GM18867 (cell line): ENCODE measurements around the gene TMC6.
"Not testable (repeated sequence)": the region's sequence is repeated elsewhere in the genome, so short reads cannot be mapped to it uniquely, and the experiment has no call there.

ENCODE experiments used
- ATAC-seq: cut with Tn5 transposase; IDR thresholded peaks from one replicate; pipeline ENCODE4 v1.9.1; 2021; ENCODE audit warnings: mild to moderate bottlenecking, moderate library complexity; ENCODE audit not compliant: unreplicated experiment

Gene TMC6

DNA sequence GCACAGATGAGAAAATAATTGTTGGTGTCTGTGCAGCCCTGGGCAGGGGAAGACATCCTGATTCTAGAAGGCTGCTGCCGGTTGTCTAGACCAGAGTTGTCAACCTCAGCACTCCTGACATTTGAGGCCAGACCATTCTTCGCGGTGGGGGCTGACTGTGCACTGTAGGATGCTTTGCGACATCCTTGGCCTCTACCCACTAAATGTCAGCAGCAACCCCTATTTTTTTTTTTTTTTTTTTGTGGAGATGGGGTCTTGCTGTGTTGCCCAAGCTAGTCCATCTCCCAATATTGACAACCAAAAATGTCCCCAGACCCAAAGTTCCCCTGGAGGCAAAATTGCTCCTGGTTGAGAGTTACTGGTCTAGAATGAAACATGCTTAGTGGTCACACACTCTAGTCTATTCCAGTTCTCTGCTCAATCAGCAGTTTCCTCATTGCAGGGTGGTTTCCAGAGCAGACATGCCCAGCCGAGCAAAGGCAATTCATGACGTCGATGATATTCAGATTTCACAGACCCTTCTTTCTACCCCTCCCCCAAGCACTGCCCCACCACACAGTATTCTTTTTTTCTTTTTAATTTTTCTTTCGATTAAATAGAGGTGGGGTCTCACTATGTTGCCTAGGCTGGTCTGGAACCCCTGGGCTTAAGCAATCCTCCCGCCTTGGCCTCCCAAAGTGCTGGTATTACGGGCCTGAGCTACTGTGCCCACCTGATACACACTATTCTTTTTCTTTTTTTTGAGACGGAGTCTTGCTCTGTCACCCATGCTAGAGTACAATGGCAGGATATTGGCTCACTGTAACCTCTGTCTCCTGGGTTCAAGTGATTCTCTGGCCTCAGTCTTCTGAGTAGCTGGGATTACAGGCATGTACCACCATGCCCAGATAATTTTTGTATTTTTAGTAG, 26.6 kb upstream of the TMC6 start:
- peak; percentile 63 for ATAC-seq

- ATAC-seq: no peak
Observed at GRCh38 chr17:78151514-78152008, 23.0 kb upstream of the TMC6 start.

DNA sequence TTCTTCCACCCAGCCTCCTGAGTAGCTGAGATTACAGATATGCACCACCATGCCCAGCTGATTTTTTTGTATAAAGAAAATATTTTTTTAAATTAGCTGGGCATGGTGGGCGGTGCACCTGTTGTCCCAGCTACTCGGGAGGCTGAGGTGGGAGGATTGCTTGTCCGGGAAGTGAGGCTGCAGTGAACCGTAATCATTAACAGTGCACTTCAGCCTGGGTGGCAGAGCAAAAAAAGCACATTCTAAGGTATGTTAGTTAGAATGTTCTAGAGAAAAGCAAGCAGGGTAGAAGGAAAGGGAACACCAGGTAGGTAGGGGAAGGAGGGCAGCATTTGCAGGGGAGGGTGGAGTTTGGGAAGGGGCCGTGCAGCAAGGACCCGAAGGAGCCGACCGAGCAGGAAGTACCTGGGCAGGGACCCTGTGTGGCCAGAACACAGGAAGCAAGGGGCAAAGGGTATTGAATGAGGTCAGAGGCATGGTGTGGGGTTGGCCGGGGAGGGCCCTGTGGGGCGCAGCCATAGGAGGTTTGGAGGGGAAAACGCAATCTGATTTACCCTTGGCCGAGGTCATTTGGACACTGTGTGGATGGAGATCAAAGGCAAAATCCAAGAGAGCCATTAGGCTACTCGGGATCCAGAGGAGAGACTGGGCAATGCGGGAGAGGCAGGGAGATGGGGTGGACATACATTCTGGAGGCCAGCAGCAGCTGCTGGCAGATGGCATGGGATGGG, 19.9 kb upstream of the TMC6 start:
- no peak for ATAC-seq

DNA sequence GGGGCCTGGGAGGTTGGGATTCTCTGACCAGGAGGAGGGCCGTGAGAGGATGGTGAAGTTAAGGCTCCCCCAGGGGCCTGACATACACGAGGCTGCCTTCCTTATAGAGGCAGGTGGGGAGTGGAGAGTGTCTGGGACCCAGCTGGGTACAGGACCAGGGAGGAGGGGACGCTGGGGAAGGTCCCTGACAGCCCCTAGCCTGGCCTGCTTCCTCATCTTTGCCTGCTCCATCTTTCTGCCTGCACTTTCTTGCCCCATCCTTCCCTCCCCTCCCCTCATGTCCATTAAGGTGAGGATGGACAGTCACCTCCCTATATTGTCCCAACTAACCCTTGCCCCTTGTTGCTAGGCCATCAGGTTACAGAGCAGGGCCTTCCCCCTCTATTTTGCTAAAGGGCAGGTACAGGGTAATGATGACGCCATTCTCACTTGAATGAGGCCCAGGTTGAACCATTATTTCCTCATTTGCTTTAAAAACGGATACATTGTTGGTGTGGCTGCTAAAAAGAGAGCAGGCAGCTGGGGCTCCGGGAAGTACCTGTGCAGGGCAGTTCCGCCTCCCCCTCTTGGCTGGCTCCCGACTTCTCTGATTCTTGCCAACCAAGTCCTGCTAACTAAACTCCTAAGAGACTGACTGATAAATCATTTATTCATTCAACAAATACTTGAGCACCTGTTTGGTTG, 18.9 kb upstream of the TMC6 start:
- ATAC-seq: peak; percentile 49

- no peak for ATAC-seq
Observed at GRCh38 chr17:78146881-78147280, 18.3 kb upstream of the TMC6 start.

DNA sequence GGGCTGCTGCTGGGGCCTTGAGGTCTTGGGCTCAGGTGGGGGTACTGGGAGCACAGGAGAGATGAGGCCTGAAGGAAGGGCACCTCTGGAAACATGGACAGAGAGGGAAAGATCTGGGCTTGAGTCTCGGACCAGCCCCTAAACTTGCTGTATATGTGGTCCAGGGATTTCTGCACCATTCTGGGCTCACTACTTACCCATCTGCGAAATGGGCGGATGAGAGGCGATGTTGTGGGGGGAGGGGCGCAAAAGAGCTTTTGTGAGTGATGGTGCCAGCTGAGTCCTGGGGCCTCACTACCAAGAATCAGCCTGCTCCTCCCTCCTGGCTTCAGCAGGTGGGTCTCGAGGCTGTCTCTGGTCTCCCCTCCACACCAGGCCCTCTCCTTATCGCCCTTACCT, 17.9 kb upstream of the TMC6 start:
- no peak for ATAC-seq

GRCh38 chr17:78144736-78145641, 16.4 kb upstream of the TMC6 start:
- ATAC-seq: no peak

DNA sequence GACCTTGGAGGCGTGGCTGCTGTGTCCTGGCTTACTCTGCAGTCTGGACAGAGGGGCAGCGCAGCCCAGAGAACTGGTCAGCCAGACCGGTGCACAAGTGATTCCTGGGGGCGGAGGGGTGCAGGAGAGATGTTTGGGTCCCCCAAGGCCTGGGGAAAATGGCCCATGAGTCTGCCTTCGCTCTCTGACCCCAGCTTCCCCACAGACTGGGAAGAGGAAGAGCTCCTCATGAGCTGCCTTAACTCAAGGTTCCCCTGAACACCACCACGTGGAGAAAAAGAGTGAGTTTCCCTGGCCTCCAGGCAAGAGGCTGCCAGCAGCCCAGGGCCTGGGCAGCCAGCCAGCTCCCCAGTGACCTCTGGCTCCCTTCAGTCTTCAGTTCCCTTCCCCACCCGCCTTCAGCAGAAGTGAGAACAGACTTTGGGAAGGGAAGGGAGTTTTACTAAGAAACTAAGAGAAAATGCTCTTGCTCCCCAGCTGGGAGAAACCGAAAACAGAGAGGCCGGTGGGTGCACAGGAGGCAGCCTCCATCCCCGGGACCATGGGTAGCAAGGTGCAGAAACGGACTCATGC, 15.7 kb upstream of the TMC6 start:
- ATAC-seq: no peak

- no peak for ATAC-seq
Observed at GRCh38 chr17:78143214-78144146, 14.9 kb upstream of the TMC6 start.

DNA sequence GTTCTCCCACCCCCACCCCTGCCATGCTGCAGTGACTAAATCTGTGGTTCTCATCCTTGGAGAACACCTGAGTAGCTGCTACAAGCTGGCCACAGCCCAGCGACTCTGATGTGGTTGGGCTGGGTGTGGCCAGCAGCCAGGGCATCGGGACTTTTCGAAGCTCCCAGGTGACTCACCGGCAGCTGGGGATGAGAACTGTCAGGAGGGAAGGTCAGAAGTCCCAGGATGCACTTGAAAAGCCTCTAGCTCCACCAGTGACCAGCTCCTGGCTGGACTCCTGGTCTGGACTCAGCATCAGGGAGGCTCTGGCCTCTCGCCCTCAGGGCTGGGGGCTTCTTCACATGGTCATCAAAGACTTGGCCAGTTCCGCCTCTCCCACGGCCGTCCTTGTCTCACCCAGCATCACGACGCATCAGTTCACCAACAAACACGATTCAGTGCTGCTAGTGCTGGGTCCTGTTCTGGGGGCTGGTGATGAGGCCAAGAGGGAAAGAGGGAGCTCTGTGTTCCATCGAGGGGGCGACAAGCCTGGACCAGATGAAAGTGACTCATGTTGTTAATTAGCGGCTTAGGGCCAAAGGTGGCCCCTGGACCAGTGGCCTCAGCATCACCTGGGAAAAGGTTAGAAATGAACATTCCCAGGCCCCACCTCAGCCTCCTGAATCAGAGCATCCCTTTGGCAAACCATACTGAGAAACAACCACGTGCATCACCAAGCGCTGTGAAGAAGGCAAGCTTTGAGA, 13.7 kb upstream of the TMC6 start:
- no peak for ATAC-seq

GRCh38 chr17:78141437-78142118, 13.0 kb upstream of the TMC6 start:
- ATAC-seq: no peak

DNA sequence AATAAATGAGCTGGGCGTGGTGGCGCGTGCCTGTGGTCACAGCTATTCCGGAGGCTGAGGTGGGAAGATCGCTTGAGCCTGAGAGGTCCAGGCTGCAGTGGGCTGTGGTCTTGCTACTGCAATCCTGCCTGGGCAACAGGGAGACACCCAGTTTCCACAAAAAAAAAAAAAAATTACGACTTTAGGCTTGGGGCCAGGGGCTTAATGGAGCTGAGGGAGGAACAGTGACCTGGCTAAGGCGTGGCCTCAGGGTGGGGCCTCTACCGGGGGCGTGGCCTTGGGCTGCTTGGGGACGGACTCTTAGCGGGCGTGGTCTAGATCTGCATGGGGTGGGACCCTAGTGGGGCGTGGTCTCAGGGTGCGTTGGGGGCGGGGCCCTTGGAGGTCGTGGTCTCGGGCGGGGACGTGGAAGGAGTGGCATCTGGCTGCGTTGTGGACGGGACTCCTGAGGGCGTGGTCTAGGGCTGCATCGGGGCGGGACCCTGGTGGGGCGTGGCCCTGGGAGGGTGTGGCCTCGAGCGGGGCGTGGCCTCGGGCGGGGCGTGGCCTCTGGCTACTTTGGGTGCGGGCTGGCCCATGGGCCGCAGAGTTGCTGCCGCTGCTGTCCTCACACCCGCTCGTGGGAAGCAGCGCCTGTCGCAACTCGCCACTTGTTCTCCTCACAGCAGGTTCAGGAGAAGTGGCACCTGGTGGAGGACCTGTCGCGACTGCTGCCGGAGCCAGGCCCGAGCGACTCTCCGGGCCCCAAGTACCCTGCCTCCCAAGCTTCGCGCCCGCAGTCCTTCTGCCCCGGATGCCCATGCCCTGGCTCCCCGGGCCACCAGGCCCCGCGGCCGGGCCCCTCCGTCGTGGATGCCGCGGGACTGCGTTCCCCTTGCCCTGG, 11.9 kb upstream of the TMC6 start:
- ATAC-seq: peak; percentile 81

GRCh38 chr17:78139861-78140168, 11.3 kb upstream of the TMC6 start:
- ATAC-seq: not testable (repeated sequence)

DNA sequence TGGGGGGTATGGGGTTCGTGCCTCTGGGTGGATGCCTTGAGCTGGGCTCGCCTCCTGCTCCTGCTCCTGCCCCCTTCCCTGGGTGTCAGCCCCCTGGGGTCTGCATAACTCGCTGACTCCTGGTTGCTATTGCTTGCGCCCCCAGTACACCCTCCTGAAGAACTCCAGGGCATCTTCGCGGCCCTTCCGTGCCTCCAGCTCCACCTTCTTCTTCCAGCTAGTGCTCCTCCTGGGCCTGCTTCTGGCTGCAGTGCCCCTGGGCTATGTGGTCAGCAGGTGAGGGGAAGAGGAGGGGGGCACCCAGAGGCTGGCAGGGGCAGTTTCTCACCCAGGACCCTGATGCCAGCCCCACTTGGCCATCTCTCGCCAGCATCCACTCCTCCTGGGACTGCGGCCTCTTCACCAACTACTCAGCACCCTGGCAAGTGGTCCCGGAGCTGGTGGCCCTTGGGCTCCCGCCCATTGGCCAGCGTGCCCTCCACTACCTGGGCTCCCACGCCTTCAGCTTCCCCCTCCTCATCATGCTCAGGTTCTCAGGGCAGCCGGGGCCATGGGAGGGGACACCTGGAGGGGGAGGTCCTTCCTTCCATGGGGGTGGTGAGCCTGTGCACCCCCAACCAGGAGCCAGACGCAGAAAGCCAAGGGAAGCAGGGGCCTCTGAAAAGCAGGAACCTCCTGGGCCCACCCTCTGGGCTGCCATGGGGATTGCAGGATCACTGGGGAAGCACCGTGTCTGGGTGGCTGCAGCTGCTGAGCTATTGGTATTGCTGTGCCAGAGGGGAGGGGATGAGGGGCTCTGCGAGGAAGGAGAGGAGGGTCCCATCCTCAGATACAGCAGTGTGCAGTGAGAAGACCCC, 9.9 kb upstream of the TMC6 start:
- ATAC-seq: no peak

- no peak for ATAC-seq
Observed at GRCh38 chr17:78137392-78138203, 9.0 kb upstream of the TMC6 start.
